Stimulated activated CD4-positive, alpha-beta T cell treated with anti-CD3 and anti-CD28 coated beads, Interleukin-4, amount 100 ng/mL, for 24 hours (primary cell): ENCODE results near the gene DPPA5.
"Not testable (repeated sequence)": the region's sequence is repeated elsewhere in the genome, so short reads cannot be mapped to it uniquely, and the experiment has no call there.

Experiments
- DNase-seq: peaks from one replicate; pipeline ENCODE4 v3.0.0-alpha.2; 2020

The DPPA5 gene, protein sequence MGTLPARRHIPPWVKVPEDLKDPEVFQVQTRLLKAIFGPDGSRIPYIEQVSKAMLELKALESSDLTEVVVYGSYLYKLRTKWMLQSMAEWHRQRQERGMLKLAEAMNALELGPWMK

DNA sequence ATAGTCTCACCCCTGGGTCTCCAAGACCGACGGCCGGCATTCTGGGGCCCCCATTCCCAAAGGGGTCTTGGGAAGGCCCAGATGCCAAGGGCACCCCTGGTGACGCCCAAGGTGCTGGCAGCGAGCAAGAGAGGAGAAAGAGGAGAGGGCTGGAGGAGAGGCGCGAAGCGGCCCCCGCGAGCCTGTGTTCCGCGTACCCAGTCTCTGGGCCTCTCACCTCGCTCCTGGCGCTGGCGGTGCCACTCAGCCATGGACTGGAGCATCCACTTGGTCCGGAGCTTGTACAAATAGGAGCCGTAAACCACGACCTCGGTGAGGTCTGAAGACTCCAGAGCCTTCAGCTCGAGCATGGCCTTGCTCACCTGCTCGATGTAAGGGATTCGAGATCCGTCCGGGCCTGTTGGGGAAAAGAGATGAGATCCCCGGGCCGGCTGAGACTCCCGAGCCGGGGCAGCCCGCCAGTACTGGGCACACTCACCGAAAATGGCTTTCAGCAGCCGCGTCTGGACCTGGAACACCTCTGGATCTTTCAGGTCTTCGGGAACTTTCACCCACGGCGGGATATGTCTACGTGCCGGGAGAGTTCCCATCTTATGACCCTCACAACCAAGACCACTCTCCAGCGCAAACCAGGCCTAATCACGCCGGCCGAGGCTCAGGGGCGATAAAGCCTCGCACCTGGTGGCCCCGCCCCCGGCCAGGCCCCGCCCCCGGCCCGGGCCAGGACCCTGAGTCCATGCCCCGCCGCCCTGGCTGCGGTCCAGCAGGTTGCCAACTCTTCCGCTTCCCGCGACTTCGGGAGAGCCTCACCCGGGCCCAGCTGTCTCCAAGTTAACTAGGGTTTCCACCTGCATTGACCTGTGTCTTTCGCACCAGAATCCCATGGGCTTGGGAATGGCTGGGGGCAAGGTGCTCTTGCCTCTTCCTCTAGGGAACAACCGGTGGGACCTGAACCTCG is at the start of gene DPPA5:
Gene DPPA5, minus strand, starts transcription at position 641 of the 958 bp plus-strand sequence. Its CDS starts 51 bp downstream, at position 590.
- no peak for DNase-seq

DNA sequence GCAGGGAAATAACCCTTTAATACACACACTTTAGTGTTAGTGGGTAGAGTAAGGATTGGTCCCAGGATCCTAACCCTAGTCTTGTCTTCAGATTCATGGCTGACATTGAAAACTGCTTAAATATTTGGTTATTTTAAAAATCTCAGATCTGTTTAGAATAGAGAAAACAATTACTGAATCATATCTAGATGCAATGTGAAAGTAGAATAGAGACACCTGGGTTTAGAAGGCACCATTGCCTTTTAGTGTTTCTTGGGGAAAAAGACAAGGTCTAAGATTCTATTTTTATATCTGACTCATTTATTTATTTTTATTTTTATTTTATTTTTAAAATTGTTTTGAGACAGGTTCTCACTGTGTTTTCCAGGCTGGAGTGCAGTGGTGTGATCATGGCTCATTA is 46.6 kb upstream of the DPPA5 start:
- DNase-seq, result no peak

DNA sequence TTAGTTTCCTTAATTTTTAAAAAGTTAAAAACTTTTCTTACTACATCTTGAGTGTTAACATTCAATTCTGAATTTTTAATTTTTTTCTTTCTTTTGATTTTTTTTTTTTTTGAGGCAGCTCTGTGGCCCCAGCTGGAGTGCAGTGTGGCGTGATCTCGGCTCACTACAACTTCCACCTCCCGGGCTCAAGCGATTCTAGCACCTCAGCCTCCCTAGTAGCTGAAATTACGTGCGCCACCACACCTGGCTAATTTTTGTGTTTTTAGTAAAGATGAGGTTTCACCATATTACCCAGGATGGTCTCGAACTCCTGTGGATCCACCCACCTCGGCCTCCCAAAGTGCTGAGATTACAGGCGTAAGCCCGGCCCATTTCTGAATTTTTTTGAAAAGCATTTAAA is 41.8 kb upstream of the DPPA5 start:
- DNase-seq, result no peak

DNA sequence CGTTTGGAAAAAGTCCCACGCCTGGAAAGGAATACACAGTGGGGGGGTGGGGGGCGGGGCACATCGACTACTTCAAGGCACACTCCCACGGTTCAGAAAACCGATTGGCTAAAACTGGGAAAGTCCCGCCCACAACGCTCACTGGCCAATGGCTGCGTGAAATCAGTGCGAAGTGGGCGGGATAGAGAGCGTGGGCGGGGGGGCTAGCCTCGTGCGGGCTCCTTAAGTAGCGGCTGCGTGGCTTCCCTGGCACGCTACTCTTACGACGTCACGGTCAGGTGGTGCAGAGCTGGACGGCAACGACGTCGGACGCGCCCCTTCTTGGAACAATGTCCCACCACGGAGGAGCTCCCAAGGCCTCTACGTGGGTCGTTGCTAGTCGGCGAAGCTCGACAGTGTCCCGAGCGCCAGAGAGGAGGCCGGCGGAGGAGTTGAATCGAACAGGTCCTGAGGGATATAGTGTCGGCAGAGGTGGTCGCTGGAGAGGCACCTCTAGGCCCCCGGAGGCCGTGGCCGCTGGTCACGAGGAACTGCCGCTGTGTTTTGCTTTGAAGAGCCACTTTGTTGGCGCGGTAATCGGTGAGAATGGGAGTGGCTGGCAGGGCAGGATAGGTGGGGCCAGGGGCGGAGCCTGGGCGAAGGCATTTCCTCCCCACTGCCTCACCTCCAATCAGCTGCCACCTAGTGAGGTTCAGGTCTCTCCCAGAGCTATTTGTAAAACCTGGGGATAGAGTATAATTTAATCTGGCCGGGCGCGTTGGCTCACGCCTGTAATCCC is 40.7 kb upstream of the DPPA5 start, which contains the start of gene DDX43:
Gene DDX43, plus strand, starts transcription at position 252 of the 778 bp plus-strand sequence. Its CDS starts 78 bp downstream, at position 330.
- peak; percentile 17 for DNase-seq

DNA sequence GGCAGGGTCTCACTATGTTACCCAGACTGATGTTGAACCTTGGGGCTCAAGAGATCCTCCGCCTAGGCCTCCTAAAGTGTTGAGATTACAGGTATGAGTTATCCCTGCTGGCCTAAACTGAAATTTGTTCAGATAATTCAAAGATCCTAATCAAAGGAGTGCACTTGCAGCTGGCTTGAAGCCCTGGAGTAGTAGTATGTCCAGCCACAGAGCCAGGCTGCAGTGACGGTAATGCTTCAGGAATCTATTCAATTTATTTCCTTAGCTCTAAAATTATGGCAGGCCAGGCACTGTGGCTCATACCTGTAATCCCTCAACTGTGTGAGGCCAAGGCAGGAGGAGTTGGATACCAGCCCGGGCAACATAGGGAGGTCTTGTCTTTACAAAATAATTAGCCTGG is 39.2 kb upstream of the DPPA5 start:
- no peak for DNase-seq

DNA sequence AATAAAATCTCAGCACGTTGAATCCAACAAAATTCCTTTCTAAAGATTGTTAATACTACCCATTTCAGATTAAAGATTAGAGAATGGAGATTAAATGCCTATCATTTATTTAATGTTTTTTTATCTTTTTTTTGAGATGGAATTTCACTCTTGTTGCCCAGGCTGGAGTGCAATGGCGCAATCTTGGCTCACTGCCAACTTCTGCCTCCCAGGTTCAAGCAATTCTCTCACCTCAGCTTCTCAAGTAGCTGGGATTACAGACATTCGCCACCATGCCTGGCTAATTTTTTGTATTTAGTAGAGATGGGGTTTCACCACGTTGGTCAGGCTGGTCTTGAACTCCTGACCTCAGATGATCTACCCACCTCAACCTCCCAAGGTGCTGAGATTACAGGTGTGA is 38.1 kb upstream of the DPPA5 start:
- not testable (repeated sequence) for DNase-seq

DNA sequence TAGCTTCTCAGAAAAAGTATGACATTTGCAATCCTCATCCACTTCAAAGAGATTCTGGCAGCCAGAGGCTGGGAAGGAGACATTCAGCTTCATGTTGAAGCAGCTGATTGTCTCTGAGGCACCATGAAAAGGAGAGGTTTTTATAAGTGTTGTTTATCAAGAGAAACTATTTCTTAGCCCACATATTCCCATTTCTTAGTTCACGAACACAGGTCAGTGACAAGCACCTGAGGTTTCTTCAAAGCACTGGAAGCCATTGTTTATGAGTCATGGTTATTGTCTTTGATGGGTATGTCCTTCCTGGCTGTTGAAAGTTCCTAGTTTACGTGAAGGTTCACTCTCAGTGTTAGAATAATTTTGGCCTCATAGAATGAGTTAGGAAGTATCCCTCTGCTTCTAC is 37.6 kb upstream of the DPPA5 start:
- no peak for DNase-seq

DNA sequence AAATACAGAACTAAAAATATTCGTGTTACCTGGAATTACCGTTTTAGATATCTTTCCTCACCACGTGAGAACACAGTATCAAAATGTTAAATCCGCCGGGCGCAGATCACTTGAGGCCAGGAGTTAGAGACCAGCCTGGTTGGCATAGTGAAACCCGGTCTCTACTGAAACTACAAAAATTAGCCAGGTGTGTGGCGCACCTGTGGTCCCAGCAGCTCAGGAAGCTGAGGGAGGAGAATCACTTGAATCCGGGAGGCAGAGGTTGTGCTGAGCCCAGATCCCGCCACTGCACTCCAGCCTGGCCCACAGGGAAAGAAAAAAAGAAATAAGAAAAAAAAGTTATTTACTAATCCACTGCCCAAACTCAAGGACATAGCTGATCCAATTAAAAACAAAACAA is 35.8 kb upstream of the DPPA5 start:
- DNase-seq, result no peak

DNA sequence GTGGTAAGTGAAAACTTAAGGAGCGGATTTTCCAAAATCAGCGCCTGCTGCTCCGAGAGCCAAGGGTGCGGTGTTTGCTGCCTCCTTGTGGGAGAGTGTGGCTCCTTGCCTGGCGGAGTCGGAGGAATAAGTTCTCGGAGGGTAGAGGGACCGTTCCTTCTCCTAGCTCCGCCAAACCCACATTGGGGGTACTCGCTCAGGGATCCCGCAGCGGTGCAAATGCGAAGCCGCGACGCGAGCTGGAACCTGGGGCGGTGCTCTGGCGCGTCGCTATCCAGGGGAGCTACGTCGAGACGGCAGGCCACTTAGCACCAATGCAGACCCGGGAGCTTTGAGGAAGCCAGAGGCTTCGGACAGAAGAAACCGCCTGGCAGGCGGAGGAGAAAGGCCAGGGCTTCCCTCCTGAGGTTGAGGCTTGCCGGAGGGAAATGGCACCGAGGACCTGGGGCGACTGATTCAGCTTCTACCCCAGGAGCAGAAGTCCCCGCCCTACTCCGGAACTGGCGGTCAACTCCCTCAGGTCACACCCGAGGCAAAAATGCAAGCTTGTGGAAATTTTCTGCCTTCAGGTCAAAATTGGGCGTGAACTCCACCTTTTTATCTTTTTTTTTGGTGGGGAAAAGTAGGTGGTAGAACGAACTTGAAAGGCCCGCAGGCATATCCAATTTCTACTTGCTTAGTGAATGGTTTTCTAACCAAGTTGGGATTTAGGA is 34.9 kb upstream of the DPPA5 start:
- peak; percentile 52 for DNase-seq

DNA sequence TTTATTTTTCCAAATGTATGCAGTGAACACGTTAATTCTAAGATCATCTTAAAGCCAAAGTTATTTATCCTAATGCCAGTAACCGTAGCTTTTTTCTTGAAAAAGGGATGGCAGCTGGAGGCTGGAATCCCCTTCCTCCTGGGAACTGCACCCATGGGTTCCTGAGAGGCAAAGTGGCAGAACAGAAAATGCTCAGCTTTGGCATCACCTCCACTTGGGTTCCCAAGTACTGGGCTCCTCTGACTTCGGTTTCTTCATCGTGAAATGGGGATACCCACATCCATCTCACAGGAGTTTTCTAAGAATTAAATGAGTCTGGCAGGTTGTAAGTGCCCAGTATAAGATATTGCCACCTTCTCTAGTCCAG is 34.3 kb upstream of the DPPA5 start:
- no peak for DNase-seq

DNA sequence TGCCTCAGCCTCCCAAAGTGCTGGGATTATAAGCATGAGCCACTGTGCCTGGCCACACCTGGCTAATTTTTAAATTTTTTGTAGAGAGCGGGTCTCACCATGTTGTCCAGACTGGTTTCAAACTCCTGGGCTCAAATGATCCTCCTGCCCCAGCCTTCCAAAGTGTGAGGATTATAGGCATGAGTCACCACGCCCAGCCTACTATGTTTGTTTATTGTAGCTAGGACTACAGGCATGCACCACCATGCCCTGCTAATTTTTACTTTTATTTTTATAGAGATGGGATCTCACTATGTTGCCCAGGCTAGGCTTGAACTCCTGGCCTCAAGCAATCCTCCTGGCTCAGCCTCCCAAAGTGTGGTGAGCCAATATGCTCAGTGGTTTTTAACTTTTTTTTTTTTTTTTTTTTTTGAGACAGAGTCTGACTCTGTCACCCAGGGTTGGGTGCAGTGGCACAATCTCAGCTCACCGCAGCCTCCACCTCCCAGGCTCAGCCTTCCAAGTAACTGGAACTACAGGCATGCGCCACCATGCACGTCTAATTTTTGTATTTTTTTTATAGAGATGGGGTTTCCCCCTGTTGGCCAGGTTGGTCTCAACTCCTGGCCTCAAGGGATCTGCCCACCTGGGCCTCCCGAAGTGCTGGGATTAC is 28.5 kb upstream of the DPPA5 start:
- DNase-seq, result no peak

DNA sequence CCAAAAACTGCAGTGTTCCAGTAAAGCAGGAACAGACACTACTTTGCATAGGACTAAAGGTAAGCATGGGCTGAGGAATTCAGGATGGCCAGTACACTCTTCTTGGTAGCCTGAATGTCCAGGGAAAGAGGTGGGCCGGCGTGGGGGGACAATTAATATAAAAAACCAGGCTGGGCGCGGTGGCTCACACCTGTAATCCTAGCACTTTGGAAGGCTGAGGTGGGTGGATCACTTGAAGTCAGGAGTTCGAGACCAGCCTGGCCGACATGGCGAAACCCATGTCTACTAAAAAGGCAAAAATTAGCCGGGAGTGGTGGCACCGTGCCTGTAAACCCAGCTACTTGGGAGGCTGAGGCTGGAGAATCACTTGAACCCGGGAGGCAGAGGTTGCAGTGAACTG is 27.5 kb upstream of the DPPA5 start:
- DNase-seq, result not testable (repeated sequence)

DNA sequence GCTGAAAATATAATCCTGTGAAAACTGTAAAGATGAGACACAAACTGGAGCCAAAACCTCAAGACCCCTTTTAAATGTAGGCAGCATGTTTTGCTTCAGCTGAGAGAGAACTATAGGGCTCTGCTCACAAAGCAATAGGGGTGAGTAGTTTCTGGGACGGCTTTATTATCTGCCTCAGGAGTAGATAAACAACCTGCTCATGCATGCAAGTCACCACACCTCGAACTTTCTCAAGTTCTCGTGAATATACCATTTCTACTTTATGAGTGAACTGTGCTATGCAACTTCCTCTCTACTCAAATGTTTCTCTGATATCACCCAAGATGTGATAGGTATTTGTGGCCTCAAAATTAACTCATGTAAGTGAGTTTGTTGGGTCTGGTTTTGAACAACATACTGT is 23.1 kb upstream of the DPPA5 start:
- DNase-seq, result no peak

DNA sequence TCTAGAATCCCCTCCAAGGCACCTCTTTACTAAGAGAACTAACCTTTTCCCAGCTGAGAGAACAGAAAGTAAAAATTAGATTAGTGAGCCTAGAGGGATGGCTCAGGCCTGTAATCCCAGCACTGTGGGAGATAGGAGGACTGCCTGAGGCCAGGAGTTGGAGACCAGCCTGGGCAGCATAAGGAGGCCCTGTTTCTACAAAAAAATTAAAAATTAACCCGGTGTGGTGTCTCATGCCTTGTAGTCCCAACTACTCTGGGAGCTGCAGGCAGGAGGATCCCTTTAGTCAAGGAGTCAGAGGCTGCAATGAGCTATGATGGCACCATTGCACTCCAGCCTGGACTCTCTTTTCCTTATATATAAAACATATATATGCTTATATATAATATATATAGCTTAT is 21.1 kb upstream of the DPPA5 start:
- no peak for DNase-seq

DNA sequence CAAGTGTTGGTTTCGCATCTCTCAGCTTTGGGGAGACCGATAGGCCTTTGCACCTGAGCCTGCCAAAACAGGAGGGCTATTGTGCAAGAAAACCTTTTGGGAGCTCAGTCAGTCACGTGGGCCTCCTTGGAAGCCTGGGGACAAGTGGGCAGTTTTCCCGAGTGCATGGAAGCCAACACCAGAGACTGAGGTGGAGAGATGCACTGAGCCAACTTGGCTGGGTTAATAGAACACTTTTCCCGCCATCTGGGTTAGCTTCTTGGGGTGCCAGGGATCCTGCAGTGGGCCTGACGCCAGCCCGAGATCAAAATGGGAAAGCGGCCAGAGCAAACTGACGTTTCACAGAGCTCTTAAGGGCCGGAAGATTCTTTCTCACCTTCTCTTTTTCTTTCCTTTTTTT is 18.4 kb upstream of the DPPA5 start:
- DNase-seq, result no peak

DNA sequence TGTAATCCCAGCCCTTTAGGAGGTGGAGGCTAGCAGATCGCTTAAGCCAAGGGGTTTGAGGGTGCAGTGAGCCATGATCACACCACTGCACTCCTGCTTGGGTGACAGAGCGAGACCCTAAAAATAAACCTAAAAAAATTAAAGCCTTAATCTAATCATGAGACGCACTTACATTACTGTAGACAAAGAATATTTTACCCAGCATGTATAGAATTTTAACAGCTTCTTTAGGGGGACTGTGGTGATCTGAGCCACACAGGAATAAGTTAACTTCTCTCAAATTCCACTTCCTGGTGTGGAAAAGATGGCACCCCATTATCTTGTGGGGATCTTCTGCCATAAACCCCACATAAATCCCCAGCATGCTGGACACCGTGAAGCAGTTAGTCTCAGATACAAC is 17.9 kb upstream of the DPPA5 start:
- DNase-seq, result no peak

DNA sequence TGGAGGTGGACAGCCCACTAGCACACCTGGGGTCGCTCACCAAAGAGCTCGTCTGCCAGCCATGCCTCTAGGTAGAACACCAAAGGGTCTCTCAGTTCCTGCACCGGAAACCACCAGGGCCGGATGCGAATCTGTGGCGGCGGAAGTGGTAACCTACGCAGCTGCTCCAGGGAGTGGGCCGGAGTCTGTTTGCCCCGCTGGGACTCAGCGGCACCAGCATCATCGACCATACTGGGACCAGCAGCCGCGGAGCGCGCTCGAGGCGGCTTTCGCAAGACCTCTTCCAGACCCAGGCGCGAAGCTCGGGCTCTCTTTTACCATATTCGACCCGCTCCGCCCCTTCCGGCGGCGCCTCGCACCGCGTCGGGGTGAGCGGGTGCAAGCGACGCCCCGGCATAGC is 15.5 kb upstream of the DPPA5 start, which contains the start of gene OOEP:
Gene OOEP, minus strand, starts transcription at position 335 of the 400 bp plus-strand sequence. Its CDS starts 105 bp downstream, at position 230.
- DNase-seq, result no peak

DNA sequence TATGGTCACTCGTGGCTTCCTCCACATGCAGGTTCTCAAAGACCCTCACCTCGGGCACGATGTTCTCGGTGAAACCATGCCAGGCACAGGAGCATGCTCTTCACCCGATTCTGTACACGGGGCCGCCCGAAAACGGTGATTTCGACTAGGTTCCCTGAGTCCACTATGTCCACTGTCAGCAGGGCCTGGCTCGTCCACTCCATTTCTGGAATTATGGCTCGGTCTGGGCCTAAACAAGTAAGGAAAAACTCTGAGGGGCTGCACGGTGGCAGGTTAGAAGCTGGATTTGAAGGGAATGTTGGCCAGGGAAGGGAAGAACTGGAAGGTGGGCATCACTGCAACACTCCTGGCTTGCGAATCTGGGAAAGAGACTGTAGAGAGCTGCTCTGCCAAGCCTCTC is 15.1 kb upstream of the DPPA5 start:
- no peak for DNase-seq

DNA sequence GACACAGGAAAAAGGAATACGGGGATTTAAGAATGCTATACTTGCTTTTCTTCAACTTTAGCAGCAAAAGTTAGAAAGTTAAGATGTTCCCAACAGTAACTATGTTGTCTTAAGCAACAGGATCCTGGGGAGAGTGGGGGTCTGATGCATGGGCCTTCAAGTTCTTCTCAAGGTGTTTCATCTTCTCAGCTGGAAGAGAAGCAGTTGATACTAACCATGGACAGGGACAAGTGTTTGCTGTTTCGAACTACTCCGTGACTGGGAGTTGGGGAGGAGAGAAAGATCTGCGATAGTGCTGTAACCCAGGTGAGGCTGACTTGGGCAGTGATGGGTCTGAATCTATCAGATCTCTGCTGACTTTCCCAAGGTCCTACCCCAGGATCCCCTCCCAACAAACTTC is 14.6 kb upstream of the DPPA5 start:
- no peak for DNase-seq

DNA sequence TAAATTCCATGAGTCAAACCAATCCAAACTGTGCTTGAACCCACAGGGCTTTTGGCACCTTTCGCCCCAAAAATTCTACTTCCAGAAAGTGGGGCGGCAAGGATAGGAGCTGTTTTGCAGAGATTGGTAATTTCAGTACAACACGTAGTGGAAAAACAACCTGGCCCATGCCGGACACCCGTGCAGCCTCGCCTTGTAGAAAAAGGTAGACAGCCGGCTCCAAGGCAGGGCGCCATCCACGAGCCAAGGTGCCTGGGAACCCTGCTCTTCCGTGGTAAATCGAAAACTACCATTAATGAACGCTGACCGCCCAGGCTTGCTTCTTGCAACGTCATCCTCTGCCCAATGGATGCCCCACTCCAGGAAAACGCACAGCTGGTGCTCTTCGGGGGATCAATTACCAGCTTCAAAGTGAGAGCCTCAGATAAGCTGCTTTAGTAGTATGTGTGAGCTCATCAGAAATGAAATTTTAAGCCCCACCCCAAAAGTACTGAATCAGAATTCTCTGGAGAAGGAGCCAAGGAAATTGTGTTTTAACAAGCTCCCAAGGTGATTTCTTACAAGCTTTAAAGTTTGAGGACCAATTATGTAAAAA is 13.8 kb upstream of the DPPA5 start:
- no peak for DNase-seq

DNA sequence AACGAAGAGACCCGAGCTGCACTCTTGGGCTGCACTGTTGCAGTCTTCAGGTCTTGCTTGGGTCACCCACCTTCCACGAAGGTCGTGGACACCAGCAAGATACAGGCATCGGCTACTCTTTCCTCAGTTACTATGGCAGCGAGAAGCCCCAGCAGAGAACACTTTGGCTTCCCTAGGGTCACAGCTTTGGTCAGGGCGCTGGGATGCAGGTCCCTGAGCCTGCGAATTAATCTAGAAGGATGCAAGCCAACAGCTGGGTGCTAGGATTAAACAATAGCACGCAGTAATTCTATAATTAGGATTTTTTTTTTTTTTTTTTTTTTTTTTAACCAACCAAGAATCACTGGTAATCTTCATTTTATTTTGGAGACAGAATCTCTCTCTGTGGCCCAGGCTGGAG is 10.5 kb upstream of the DPPA5 start:
- DNase-seq, result no peak

DNA sequence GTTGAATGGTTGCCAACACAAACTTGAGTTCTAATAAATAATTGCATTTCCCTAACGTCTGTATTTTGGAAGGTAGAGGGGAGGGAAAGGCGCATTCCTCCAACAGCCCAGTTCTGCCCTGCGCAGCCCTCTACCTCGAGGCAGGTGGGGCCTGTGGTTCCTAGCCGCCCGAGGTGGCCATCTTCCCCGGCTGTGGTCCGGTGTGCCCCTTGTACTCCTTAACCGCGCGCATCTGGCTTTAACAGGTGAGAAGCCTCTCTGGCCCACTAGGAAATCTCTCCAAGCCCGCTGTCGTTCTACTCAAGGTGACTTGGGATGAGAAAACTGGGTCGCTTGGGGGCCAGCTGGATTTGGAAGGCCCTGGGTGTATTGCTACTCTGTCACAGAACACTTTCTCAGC is 10.0 kb upstream of the DPPA5 start:
- DNase-seq, result no peak
